ENCODE measurements around the gene TBRG1. TPM values are rescaled to one million over a fixed set of nuclear protein-coding genes. Genes with fewer than 3 reads are reported as not detected.
A peak's percentile ranks its signal among the peaks of the same experiment; 100 is the strongest.

Gene TBRG1
- total and polyA plus RNA-seq, 5 donors from 2014 or later, result 30.3 to 60.7 (median 40.8) TPM

- Mint-ChIP-seq H3K36me3 (peaks cover 7% of the 10 kb centered on the region), H3K9me3 (no peaks in the 10 kb centered on the region), H3K27ac (no peak overlapping the region), H3K4me3 (no peak overlapping the region), H3K4me1 (peaks cover 0 to 18% (median 13%) of the 10 kb centered on the region in 4 donors), H3K27me3 (peaks cover 8% of the 10 kb centered on the region)
- H3K4me1 ChIP-seq (ENCODE audit: control insufficient read depth, insufficient read depth, low read length, poor library complexity, severe bottlenecking), result peaks cover 7% of the 10 kb centered on the region
- DNase-seq, result no peak
- no peaks in the 10 kb centered on the region for H3K9me3 ChIP-seq (ENCODE audit: control insufficient read depth in 2 of 2, low read length in 2 of 2)
- ATAC-seq (ENCODE audit: low read depth in 2 of 2), result no peak
- no peak overlapping the region for H3K27ac ChIP-seq (ENCODE audit: insufficient read depth, low read length, poor library complexity, severe bottlenecking)
- H3K36me3 ChIP-seq (ENCODE audit: control insufficient read depth, insufficient read depth, low read length), result no peaks in the 10 kb centered on the region
- no peaks in the 10 kb centered on the region for H3K27me3 ChIP-seq (ENCODE audit: control insufficient read depth, insufficient read depth, low read length)
- no peak overlapping the region for H3K4me3 ChIP-seq (ENCODE audit: low read depth, low read length)
Measured at GRCh38 chr11:124667601-124668000, 44.9 kb downstream of the TBRG1 start.

- H3K27me3 ChIP-seq (ENCODE audit: control insufficient read depth, insufficient read depth, low read length), result no peaks in the 10 kb centered on the region
- no peak overlapping the region for H3K4me3 ChIP-seq (ENCODE audit: low read depth, low read length)
- Mint-ChIP-seq H3K36me3 (peaks cover 7% of the 10 kb centered on the region), H3K9me3 (no peaks in the 10 kb centered on the region), H3K4me1 (peaks cover 0 to 31% (median 20%) of the 10 kb centered on the region in 4 donors), H3K27ac (no peak overlapping the region), H3K4me3 (no peak overlapping the region), H3K27me3 (peaks cover 16% of the 10 kb centered on the region)
- peak; percentile 40 to 62 (median 59) for DNase-seq
- ATAC-seq (ENCODE audit: low read depth in 2 of 2), result no peak
- H3K27ac ChIP-seq (ENCODE audit: insufficient read depth, low read length, poor library complexity, severe bottlenecking), result no peak overlapping the region
- peaks cover 19% of the 10 kb centered on the region for H3K4me1 ChIP-seq (ENCODE audit: control insufficient read depth, insufficient read depth, low read length, poor library complexity, severe bottlenecking)
- H3K36me3 ChIP-seq (ENCODE audit: control insufficient read depth, insufficient read depth, low read length), result no peaks in the 10 kb centered on the region
- no peaks in the 10 kb centered on the region for H3K9me3 ChIP-seq (ENCODE audit: control insufficient read depth in 2 of 2, low read length in 2 of 2)
Measured at GRCh38 chr11:124669193-124669592, 46.5 kb downstream of the TBRG1 start.

GRCh38 chr11:124670732-124671131 lies 48.1 kb downstream of the TBRG1 start:
- Histone ChIP-seq H3K4me1 (ENCODE audit: control insufficient read depth, insufficient read depth, low read length, poor library complexity, severe bottlenecking) (peaks cover 22% of the 10 kb centered on the region), H3K27me3 (ENCODE audit: control insufficient read depth, insufficient read depth, low read length) (no peaks in the 10 kb centered on the region), H3K9me3 (ENCODE audit: control insufficient read depth in 2 of 2, low read length in 2 of 2) (no peaks in the 10 kb centered on the region), H3K4me3 (ENCODE audit: low read depth, low read length) (no peak overlapping the region), H3K36me3 (ENCODE audit: control insufficient read depth, insufficient read depth, low read length) (no peaks in the 10 kb centered on the region), H3K27ac (ENCODE audit: insufficient read depth, low read length, poor library complexity, severe bottlenecking) (no peak overlapping the region)
- peaks cover 0 to 40% (median 23%) of the 10 kb centered on the region in 4 donors for H3K4me1 Mint-ChIP-seq
- ATAC-seq (ENCODE audit: low read depth in 2 of 2) (peak in 1 of 2 donors; percentile 13), DNase-seq (peak in 2 of 3 donors; percentile 42 to 61)
- H3K9me3 Mint-ChIP-seq, result peaks cover 0 to 1% (median 0%) of the 10 kb centered on the region in 7 donors
- H3K4me3 Mint-ChIP-seq, result peak overlapping the region in 3 of 4 donors; percentile 9 to 85 (median 19)
- peak overlapping the region in 1 of 3 donors; percentile 62 for H3K27ac Mint-ChIP-seq
- H3K36me3 Mint-ChIP-seq, result no peaks in the 10 kb centered on the region
- peaks cover 20% of the 10 kb centered on the region for H3K27me3 Mint-ChIP-seq

GRCh38 chr11:124672536-124673215 lies 50.0 kb downstream of the TBRG1 start:
- H3K9me3 Mint-ChIP-seq, result peaks cover 0 to 1% (median 0%) of the 10 kb centered on the region in 7 donors
- no peak overlapping the region for H3K27ac ChIP-seq (ENCODE audit: insufficient read depth, low read length, poor library complexity, severe bottlenecking)
- peak overlapping the region; percentile 63 to 92 (median 90) for H3K27ac Mint-ChIP-seq

GRCh38 chr11:124673333-124674167 lies 50.9 kb downstream of the TBRG1 start, which contains the start of the genes SIAE and SPA17:
Gene SIAE, minus strand, starts transcription at chr11:124673739. Its CDS starts 31 bp downstream, at chr11:124673708.
Gene SPA17, plus strand, starts transcription at chr11:124673904. Its CDS starts 1,361 bp downstream, at chr11:124675265.
- Mint-ChIP-seq H3K27ac (peak within 1 kb of the TSS; percentile 90 to 96 (median 92)), H3K4me1 (peaks cover 0 to 40% (median 23%) of the 10 kb centered on the region in 4 donors), H3K36me3 (no peaks in the 10 kb centered on the region), H3K9me3 (peaks cover 0 to 1% (median 0%) of the 10 kb centered on the region in 7 donors), H3K4me3 (peak within 1 kb of the TSS; percentile 85 to 94 (median 90)), H3K27me3 (peaks cover 20% of the 10 kb centered on the region)
- Histone ChIP-seq H3K4me1 (ENCODE audit: control insufficient read depth, insufficient read depth, low read length, poor library complexity, severe bottlenecking) (peaks cover 22% of the 10 kb centered on the region), H3K27me3 (ENCODE audit: control insufficient read depth, insufficient read depth, low read length) (peaks cover 5% of the 10 kb centered on the region), H3K9me3 (ENCODE audit: control insufficient read depth in 2 of 2, low read length in 2 of 2) (no peaks in the 10 kb centered on the region), H3K4me3 (ENCODE audit: low read depth, low read length) (peak within 1 kb of the TSS; percentile 51), H3K27ac (ENCODE audit: insufficient read depth, low read length, poor library complexity, severe bottlenecking) (peak within 1 kb of the TSS; percentile 80), H3K36me3 (ENCODE audit: control insufficient read depth, insufficient read depth, low read length) (no peaks in the 10 kb centered on the region)
- DNase-seq, result peak; percentile 80 to 96 (median 88)
- ATAC-seq (ENCODE audit: low read depth in 2 of 2), result peak; percentile 85 to 87

More at GRCh38 chr11:124672536-124673215, 50.0 kb downstream of the TBRG1 start:
- DNase-seq, result no peak
- peaks cover 22% of the 10 kb centered on the region for H3K4me1 ChIP-seq (ENCODE audit: control insufficient read depth, insufficient read depth, low read length, poor library complexity, severe bottlenecking)
- peaks cover 3% of the 10 kb centered on the region for H3K27me3 ChIP-seq (ENCODE audit: control insufficient read depth, insufficient read depth, low read length)
- Mint-ChIP-seq H3K36me3 (no peaks in the 10 kb centered on the region), H3K4me1 (peaks cover 0 to 40% (median 23%) of the 10 kb centered on the region in 4 donors), H3K4me3 (peak overlapping the region; percentile 85 to 94 (median 90)), H3K27me3 (peaks cover 20% of the 10 kb centered on the region)
- no peaks in the 10 kb centered on the region for H3K9me3 ChIP-seq (ENCODE audit: control insufficient read depth in 2 of 2, low read length in 2 of 2)
- no peaks in the 10 kb centered on the region for H3K36me3 ChIP-seq (ENCODE audit: control insufficient read depth, insufficient read depth, low read length)
- no peak for ATAC-seq (ENCODE audit: low read depth in 2 of 2)
- peak overlapping the region; percentile 43 for H3K4me3 ChIP-seq (ENCODE audit: low read depth, low read length)

GRCh38 chr11:124674168-124674517 lies 51.5 kb downstream of the TBRG1 start:
- Mint-ChIP-seq H3K4me1 (peaks cover 0 to 40% (median 23%) of the 10 kb centered on the region in 4 donors), H3K27me3 (peaks cover 20% of the 10 kb centered on the region), H3K27ac (peak overlapping the region; percentile 87 to 96 (median 92)), H3K9me3 (peaks cover 0 to 1% (median 0%) of the 10 kb centered on the region in 7 donors), H3K36me3 (no peaks in the 10 kb centered on the region), H3K4me3 (peak overlapping the region; percentile 85 to 94 (median 90))
- H3K27ac ChIP-seq (ENCODE audit: insufficient read depth, low read length, poor library complexity, severe bottlenecking), result peak overlapping the region; percentile 80
- ATAC-seq (ENCODE audit: low read depth in 2 of 2) (no peak), DNase-seq (no peak)
- H3K9me3 ChIP-seq (ENCODE audit: control insufficient read depth in 2 of 2, low read length in 2 of 2), result no peaks in the 10 kb centered on the region
- H3K36me3 ChIP-seq (ENCODE audit: control insufficient read depth, insufficient read depth, low read length), result no peaks in the 10 kb centered on the region
- peaks cover 5% of the 10 kb centered on the region for H3K27me3 ChIP-seq (ENCODE audit: control insufficient read depth, insufficient read depth, low read length)
- peaks cover 22% of the 10 kb centered on the region for H3K4me1 ChIP-seq (ENCODE audit: control insufficient read depth, insufficient read depth, low read length, poor library complexity, severe bottlenecking)
- no peak overlapping the region for H3K4me3 ChIP-seq (ENCODE audit: low read depth, low read length)

GRCh38 chr11:124674571-124674970 lies 51.9 kb downstream of the TBRG1 start:
- Histone ChIP-seq H3K27ac (ENCODE audit: insufficient read depth, low read length, poor library complexity, severe bottlenecking) (peak overlapping the region; percentile 80), H3K36me3 (ENCODE audit: control insufficient read depth, insufficient read depth, low read length) (no peaks in the 10 kb centered on the region), H3K4me3 (ENCODE audit: low read depth, low read length) (no peak overlapping the region), H3K9me3 (ENCODE audit: control insufficient read depth in 2 of 2, low read length in 2 of 2) (no peaks in the 10 kb centered on the region), H3K27me3 (ENCODE audit: control insufficient read depth, insufficient read depth, low read length) (peaks cover 5% of the 10 kb centered on the region), H3K4me1 (ENCODE audit: control insufficient read depth, insufficient read depth, low read length, poor library complexity, severe bottlenecking) (peaks cover 22% of the 10 kb centered on the region)
- Mint-ChIP-seq H3K9me3 (peaks cover 0 to 1% (median 0%) of the 10 kb centered on the region in 7 donors), H3K4me1 (peaks cover 0 to 40% (median 23%) of the 10 kb centered on the region in 4 donors), H3K27me3 (peaks cover 20% of the 10 kb centered on the region), H3K27ac (peak overlapping the region; percentile 58 to 96 (median 92)), H3K36me3 (no peaks in the 10 kb centered on the region), H3K4me3 (peak overlapping the region; percentile 85 to 94 (median 90))
- ATAC-seq (ENCODE audit: low read depth in 2 of 2) (no peak), DNase-seq (no peak)
